Kidney (tissue), 14 donors: ENCODE data around the gene NSMCE1. TPM values are rescaled to one million over a fixed set of nuclear protein-coding genes. Genes with fewer than 3 reads are reported as not detected.
"Not testable (repeated sequence)": the region's sequence is repeated elsewhere in the genome, so short reads cannot be mapped to it uniquely, and the experiment has no call there.

Experiments
- DNase-seq, 5 donors: peaks; one replicate each; pipeline ENCODE4 v3.0.0-alpha.2; 2013 to 2020
- FAIRE-seq: peaks from 2 replicates; lab custom pipeline; 2012; peaks lifted over from hg19 to GRCh38; lab: Jason Lieb, UNC
- H3K27ac ChIP-seq, 2 donors: one replicate each; pipeline ENCODE4 v1.7.0; 2013; ENCODE audit warnings: low read depth in 2 of 2, low read length in 2 of 2, inconsistent platforms in 1 of 2
- H3K27me3 ChIP-seq: one replicate; pipeline ENCODE4 v1.7.1; 2013; ENCODE audit warnings: low read length, inconsistent platforms; ENCODE audit not compliant: control insufficient read depth, insufficient read depth
- H3K36me3 ChIP-seq, 3 donors: one replicate each; pipeline versions ENCODE4 v1.7.0 to v1.7.1; 2013; ENCODE audit warnings: low read length in 3 of 3, control low read depth in 1 of 3, inconsistent platforms in 1 of 3; ENCODE audit not compliant: insufficient read depth in 3 of 3, control insufficient read depth in 2 of 3
- H3K4me1 ChIP-seq, 3 donors: one replicate each; pipeline versions ENCODE4 v1.7.0 to v1.7.1; 2013; ENCODE audit warnings: low read length in 3 of 3, inconsistent platforms in 1 of 3, low read depth in 1 of 3; ENCODE audit not compliant: control insufficient read depth in 2 of 3, insufficient read depth in 2 of 3
- H3K4me3 ChIP-seq, 3 donors: one replicate each; pipeline versions ENCODE4 v1.7.0 to v1.8.1; 2013; ENCODE audit warnings: low read length in 3 of 3, control low read depth in 1 of 3, inconsistent platforms in 1 of 3
- H3K9ac ChIP-seq, 3 donors: one replicate each; pipeline versions ENCODE4 v1.7.0 to v1.7.1; 2013; ENCODE audit warnings: low read length in 3 of 3, control low read depth in 1 of 3, inconsistent platforms in 1 of 3
- H3K9me3 ChIP-seq, 3 donors: one replicate each; pipeline versions ENCODE4 v1.7.0 to v1.7.1; 2013; ENCODE audit warnings: low read length in 3 of 3, control low read depth in 1 of 3, inconsistent platforms in 1 of 3; ENCODE audit not compliant: control insufficient read depth in 2 of 3, insufficient read depth in 1 of 3
- intact Hi-C: fragments of 100-400 bp; cut with DNase I; formaldehyde crosslinking; loops from one replicate; pipeline ENCODE4 v1.11.1; 2022
- polyA plus RNA-seq: library from polyadenylated mRNA; stranded (reverse); fragments of 350-450 nt; fragmentation: Illumina TruSeq; extraction: RNeasy Lipid Tissue Mini Kit (QIAGEN cat#74804); gene quantifications from one replicate; pipeline ENCODE4 v1.2.3, GENCODE V29; 2014; ENCODE audit warnings: low read depth, low replicate concordance; ENCODE audit not compliant: insufficient read depth
- total RNA-seq: library from RNA; stranded (reverse); fragmentation: NEBNext Ultra II Directional; extraction: Animal tissue kit (Norgen Biotek cat#: 25700); gene quantifications from one replicate; pipeline ENCODE4 v1.2.1, GENCODE V29; 2021
- TF ChIP-seq, protein P1 (sequence below): IDR thresholded peaks from 3 replicates; pipeline ENCODE4 v1.5.1; 2012; ENCODE audit warnings: mild to moderate bottlenecking, moderate library complexity, borderline replicate concordance; ENCODE audit not compliant: insufficient read depth; ENCODE audit errors: extremely low read depth
- donor health status: control.
- donor health status: control.
- donor health status: control.
- donor health status: control.
- donor health status: control.
- donor health status: DM: yes; HTN: yes; CAD: no.
- donor health status: Normal renal cell carcinoma (clear cell type).

Gene NSMCE1
- total and polyA plus RNA-seq, 2 donors from 2014 or later = 72.1 to 145 TPM

- Histone ChIP-seq H3K4me3 (no peak overlapping the region), H3K9ac (no peak overlapping the region), H3K36me3 (no peaks in the 10 kb centered on the region), H3K9me3 (no peaks in the 10 kb centered on the region), H3K27me3 (no peaks in the 10 kb centered on the region), H3K4me1 (peaks cover 0 to 2% (median 0%) of the 10 kb centered on the region in 3 donors), H3K27ac (no peak overlapping the region)
- FAIRE-seq (no peak), DNase-seq (no peak)
- TF ChIP-seq, protein P1, sequence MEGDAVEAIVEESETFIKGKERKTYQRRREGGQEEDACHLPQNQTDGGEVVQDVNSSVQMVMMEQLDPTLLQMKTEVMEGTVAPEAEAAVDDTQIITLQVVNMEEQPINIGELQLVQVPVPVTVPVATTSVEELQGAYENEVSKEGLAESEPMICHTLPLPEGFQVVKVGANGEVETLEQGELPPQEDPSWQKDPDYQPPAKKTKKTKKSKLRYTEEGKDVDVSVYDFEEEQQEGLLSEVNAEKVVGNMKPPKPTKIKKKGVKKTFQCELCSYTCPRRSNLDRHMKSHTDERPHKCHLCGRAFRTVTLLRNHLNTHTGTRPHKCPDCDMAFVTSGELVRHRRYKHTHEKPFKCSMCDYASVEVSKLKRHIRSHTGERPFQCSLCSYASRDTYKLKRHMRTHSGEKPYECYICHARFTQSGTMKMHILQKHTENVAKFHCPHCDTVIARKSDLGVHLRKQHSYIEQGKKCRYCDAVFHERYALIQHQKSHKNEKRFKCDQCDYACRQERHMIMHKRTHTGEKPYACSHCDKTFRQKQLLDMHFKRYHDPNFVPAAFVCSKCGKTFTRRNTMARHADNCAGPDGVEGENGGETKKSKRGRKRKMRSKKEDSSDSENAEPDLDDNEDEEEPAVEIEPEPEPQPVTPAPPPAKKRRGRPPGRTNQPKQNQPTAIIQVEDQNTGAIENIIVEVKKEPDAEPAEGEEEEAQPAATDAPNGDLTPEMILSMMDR = no peak
- intact Hi-C loops = no loop called here
Observed at GRCh38 chr16:27275394-27275793, 6.8 kb upstream of the NSMCE1 start.

DNA sequence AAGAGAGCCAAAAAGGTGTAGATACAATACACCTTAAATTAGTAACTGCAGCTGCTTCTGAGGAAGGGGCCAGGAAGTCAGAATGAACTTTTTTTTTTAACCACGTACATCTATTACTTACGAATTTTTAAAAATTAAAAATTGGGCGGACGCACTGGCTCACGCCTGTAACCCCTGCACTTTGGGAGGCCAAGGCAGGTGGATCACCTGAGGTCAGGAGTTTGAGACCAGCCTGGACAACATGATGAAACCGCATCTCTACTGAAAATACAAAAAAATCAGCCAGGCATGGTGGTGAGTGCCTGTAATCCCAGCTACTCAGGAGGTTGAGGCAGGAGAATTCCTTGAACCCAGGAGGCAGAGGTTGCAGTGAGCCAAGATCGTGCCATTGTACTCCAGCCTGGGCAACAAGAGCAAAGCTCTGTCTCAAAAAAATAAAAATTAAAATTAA is 5.9 kb upstream of the NSMCE1 start:
- FAIRE-seq, H3K4me3 ChIP-seq, intact Hi-C loops, H3K4me1 ChIP-seq, H3K9me3 ChIP-seq, H3K27me3 ChIP-seq, H3K36me3 ChIP-seq, H3K9ac ChIP-seq, H3K27ac ChIP-seq, DNase-seq: not testable (repeated sequence)

DNA sequence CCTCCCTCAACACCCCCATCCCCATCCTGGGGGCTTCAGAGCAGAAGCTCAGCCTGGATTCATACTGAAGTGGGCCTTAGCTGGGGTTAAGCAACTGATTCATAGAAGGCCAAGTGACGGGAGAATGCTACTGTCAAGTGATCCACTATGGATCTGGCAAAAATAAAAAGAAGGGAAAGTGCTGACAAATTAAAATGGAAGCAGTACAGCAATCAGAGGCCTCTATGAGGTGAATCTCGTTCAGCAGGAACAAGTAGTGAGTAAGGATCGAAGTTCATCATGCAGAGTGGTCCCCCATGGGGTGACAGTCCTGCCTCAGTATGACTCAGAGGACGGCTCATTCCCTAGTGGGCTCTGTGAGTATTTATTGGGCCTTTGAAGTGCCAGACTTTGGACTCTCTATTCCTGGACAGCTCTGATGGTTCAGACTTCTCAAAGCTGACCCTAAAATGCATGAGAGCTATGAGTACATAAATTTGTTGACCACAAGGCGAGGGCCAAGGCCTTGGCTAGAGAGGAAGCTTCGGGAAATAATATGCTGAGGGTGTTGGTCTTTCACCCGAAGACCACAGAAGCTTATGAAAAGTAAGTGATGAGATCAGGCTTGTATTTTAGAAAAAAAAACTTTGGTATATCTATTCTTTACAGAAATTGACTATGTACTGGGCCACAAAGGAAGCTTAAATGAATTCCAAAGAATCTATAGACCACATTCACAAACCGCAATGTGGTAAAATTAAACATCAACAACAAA is 5.3 kb upstream of the NSMCE1 start:
- H3K9me3 ChIP-seq = no peaks in the 10 kb centered on the region
- no peak overlapping the region for H3K4me3 ChIP-seq
- FAIRE-seq (no peak), DNase-seq (peak in 1 of 5 donors; percentile 11)
- H3K4me1 ChIP-seq = peaks cover 0 to 5% (median 4%) of the 10 kb centered on the region in 3 donors
- H3K36me3 ChIP-seq = no peaks in the 10 kb centered on the region
- intact Hi-C loops = no loop called here
- TF ChIP-seq, protein P1 = no peak
- no peak overlapping the region for H3K9ac ChIP-seq
- H3K27ac ChIP-seq = no peak overlapping the region
- H3K27me3 ChIP-seq = no peaks in the 10 kb centered on the region

GRCh38 chr16:27273330-27273669 is 4.7 kb upstream of the NSMCE1 start:
- H3K27ac ChIP-seq = no peak overlapping the region
- peaks cover 0 to 5% (median 4%) of the 10 kb centered on the region in 3 donors for H3K4me1 ChIP-seq
- no peaks in the 10 kb centered on the region for H3K9me3 ChIP-seq
- H3K9ac ChIP-seq = no peak overlapping the region
- no peaks in the 10 kb centered on the region for H3K27me3 ChIP-seq
- TF ChIP-seq, protein P1 = no peak
- H3K36me3 ChIP-seq = no peaks in the 10 kb centered on the region
- intact Hi-C loops = no loop called here
- DNase-seq (no peak), FAIRE-seq (no peak)
- H3K4me3 ChIP-seq = no peak overlapping the region

GRCh38 chr16:27272697-27273096 is 4.1 kb upstream of the NSMCE1 start:
- H3K9me3 ChIP-seq, FAIRE-seq, H3K4me3 ChIP-seq, H3K27ac ChIP-seq, H3K36me3 ChIP-seq, DNase-seq, intact Hi-C loops, H3K27me3 ChIP-seq, H3K9ac ChIP-seq, H3K4me1 ChIP-seq: not testable (repeated sequence)
